Stimulated activated CD4-positive, alpha-beta T cell treated with anti-CD3 and anti-CD28 coated beads, TNF-alpha, amount 100 ng/mL, for 48 hours (primary cell): ENCODE measurements around the gene ZMYND11.

Experiments used
- DNase-seq, 3 donors: peaks; one replicate each; pipeline ENCODE4 v3.0.0-alpha.2; 2020; ENCODE audit warnings: low read depth in 3 of 3

The ZMYND11 gene

DNA sequence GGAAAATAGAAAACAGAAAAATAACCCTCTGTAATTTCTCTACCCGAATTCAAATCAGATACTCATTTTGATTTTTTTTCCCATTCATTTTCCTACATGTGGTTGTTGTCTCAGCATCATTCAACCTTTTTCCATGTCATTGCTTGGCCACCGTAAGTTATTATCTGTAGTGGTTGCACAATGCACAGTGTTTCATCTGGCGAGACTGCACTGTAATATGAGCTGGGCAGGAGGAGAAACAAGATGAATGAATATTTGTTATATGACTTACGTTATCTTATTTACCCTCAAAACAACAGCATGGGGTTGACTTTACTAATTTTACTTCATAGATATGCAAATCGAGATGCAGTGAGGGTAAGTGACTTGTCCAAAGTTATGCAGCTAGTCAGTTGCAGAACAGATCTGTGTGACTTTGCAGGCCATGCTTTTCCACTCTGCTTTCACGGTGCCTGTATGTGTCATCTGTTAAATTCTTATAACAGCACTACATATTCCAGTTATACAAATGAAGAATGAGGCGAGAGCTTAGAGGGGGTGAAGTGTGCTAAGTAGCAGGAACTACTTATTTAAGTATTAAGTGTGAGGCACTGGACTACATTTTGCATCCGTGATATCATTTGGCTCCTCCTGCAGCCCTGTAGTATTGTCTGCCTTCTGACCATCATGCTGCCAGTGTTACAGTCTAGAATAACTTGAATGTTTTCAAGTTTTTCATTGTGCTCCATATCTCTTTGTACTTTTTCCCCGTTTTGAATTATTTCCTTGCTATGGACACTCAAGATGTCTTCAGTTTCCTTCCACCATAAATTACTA is 56.7 kb downstream of the ZMYND11 start:
- DNase-seq = no peak

DNA sequence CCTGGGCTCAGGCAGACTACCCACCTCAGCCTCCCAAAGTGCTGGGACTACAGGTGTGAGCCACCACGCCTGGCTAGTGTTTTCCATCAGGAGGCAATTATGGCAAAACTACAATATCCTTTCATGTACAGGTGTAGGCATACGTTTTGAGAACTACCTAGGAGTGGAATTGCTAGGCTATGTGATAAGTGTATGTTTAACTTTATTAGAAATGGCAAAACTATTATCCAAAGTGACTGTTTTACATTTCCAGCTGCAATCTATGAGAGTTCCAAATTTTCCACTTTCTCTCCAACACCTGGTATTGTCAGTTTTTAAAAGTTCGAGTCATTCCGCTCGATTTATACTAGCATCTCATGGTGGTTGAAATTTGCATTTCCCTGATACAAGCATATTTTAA is 59.0 kb downstream of the ZMYND11 start:
- DNase-seq = no peak

DNA sequence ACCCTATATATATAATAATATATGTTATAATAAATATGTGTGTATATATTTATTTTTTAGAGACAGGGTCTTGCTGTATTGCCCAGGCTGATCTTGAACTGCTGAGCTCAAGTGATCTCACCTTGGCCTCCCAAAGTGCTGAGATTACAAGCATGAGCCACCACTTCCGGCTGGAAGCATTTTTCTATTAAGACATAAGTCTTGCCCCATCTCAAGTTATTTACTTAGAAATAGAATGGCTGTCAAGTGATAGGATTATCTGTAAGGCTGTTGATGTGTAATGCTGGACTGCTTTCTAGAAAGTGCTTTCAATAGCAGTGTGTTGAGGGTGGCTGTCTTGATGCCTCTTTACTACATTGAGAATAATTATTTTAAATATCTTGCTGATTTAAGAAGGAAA is 65.2 kb downstream of the ZMYND11 start:
- DNase-seq = no peak

DNA sequence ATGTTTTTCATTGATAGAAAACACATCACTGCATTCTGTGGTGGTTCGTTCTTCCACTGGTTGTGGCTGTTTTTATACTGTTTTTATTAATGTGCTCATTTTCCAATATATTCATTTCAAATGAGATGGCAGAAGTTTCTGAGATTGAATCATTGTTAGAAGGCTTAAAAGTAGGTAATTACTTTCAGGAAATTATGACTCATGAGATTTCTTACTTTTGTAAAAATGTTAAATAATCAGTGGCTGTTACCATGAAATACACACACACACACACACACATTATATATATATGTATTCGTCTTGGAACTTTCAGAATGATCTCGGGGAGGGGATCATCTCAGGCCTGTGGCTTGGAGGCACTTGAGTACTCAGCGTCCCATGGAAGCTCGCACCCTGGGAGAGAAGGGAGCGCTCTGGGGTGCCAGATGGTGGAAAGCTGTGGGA is 66.1 kb downstream of the ZMYND11 start:
- DNase-seq = no peak

DNA sequence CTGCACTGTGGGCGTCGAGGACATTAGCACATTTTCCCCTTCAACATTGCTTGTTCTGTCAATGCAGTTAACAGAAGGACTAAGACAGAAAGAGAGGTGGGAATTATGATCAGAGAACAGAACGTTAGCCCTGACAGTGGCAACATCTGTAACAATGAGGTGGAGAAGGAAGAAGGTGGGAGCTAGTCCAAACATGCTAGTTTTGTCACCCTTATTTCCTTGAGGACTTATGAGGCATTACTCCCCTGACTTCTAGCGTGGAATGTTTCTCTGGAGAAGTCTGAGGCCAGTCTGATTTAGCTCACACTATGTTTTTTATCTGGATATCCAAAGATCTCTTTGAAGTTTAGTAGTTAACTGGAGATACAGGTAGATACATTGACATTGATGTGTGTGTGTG is 73.4 kb downstream of the ZMYND11 start:
- no peak for DNase-seq

DNA sequence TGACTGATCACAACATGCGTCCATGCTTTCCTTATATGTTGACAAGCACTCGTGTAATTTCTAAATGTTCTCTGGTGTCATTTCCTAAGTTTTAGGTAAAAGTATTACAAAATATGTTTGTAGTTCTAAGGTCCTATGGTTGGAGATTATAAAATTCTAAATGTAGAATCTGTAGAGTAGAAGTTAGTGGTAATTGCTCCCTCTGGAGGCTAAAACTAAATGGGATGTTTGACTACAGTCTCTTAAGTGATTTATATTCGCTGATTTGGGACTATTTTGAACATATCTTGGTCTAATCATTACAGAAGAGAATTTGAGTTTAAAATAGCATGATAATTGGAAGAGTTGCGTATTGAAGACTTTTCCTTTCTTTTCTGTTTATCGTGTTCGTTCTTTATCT is 74.1 kb downstream of the ZMYND11 start:
- DNase-seq = no peak

DNA sequence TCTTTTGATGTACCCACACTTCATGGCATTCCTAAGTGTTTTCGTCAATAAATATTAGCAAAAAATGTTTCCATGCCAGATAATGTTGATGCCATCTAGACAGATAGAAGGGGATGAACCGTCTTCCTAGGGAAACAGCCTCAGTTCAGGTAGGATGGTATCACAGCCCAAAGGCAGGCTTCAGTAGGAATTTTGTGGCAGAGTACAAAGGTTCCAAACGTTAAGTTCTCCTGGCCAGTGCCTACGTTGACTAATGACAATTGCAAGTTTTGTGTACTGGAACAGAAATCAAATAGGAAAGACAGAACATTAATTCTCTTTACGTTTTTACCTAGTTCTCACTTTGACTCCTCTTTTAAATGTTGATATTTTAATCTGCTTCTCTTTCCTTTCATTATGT is 75.0 kb downstream of the ZMYND11 start:
- no peak for DNase-seq

DNA sequence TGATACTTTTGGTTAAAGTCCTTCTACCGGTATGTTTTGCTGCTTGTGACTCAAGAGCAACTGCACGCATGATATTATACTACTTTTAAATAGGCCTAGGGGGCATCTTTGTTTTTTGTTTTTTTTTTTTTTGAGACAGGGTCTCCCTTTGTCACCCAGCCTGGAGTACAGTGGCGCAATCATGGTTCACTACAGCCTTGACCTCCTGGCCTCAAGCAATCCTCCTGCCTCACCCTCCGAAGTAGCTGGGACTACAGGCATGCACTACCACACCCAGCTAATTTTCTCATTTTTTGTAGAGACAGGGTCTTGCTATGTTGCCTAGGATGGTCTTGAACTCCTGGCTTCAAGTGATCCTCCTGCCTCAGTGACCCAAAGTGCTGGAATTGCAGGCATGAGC is 80.2 kb downstream of the ZMYND11 start:
- no peak for DNase-seq

DNA sequence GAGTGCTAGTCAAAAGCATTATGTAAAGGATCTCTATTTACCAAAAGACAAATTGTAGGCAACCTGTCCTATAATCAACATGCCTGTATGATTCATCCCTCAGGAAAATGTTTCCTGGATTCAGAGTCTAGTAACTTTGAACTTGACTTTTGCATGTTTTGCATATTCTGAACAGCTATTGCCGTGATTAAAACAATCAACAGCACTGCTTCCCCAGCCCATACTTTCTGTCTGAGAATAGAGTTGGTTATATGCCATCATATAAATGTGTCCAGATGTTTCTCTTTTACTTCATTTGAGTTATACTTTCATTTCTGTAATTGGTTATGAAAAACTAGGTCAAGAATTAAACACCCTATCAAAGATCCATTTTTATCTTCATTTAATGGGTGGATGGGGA is 83.5 kb downstream of the ZMYND11 start:
- no peak for DNase-seq

DNA sequence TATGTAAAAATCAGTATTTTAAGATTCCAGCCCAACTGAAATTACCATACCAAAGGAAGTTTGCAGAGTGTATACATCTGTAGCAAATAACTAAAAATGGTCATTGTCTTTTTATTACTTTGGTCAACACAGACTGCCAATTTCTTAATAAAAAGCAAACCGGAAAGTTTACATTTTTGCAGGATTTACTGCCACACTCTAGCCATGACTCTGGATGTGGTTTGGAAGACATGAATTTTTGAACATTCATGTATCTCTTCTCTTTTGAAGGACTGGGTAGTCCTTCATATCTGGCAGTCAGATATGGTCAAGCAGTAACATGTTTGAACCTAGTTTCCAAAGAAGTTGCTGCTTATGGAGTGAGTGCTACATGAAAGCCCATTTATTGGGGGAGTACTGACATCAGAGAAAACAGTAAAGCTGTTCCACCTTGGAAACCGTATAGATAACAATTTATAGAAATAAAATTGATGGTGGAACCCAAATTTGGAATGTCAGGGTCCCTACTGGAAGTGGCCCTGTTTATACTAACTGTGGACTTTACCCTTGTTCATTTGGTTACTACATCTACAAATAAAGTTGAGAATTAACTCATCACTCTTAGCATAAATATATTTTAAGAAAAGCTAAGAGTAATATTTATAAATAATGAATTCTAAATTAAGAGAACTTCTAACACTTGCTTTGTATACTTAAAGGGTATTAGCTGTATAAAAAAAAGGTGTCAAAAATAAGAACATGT is 84.6 kb downstream of the ZMYND11 start:
- no peak for DNase-seq

DNA sequence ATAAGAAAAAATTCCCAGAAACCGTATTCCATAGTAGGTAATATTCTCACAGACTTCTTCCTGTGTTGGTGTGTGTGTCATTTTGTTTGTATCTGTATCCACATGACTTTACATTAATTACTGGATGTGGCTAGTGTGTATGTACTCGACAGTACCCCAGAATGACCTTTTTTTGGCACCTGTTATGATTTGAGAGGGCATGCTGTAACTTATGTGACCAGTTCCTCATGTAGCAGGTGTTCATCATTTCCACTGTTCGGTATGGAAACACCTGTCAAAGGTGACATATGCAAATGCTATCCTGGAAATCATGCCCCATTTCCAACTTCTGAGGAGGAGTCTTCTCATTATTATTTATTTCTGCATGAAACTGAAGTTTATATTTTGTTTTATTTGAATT is 89.3 kb downstream of the ZMYND11 start:
- no peak for DNase-seq

DNA sequence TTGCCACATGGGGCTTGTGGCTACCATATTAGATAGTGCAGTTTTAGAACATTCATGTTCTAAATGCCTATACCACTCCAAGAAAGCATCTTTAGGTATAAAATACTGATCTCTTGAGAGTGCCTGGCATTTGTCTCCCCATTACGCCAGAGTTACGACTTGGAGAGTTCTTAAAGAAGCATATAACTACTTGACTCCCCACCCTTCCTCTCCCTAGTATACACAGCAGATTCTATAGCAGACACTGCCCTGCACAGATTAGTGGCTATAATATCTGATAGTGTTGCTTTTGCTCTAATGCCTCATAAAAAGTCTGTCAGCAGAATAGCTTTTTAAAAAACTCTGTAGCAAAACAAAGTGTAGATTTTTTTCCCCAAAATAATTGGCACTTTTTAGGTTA is 90.8 kb downstream of the ZMYND11 start:
- no peak for DNase-seq

DNA sequence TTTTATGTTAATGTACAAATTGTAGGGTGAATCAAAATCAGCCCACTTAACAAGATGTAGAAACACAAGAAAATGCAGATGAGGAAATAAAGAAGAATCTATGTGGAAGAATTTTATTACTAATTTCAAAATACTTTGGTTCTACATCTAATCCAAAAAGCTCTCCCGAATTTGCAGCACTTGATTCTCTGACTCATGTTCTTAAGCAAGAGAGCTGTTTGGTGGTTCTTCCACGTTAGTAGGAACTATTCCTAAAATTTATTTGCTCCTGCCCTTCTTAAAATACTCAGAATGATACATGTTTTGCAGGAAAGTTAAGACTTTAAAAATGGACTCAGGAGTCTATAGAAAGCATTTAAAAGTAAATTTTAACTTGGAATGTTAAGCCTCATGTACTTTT is 91.8 kb downstream of the ZMYND11 start:
- DNase-seq = no peak

DNA sequence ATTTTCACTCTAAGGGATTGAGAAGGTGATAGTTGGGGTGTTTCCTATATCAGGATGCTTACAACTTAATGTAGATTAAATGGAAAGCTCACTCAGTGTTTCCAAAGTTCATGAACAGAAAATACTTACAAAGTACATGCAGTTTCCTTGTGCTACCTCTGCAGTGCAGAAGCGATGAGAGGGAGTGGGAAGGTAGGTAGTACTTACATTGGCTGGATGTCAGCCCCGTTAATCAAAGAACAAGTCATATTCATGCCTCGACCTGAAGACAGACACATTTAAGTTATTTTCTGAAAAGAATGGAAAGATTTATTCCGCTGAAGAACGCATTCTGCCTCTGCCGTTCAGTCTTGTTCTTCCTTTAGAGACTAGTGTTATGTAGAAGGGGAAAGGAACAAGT is 93.1 kb downstream of the ZMYND11 start:
- DNase-seq = no peak

DNA sequence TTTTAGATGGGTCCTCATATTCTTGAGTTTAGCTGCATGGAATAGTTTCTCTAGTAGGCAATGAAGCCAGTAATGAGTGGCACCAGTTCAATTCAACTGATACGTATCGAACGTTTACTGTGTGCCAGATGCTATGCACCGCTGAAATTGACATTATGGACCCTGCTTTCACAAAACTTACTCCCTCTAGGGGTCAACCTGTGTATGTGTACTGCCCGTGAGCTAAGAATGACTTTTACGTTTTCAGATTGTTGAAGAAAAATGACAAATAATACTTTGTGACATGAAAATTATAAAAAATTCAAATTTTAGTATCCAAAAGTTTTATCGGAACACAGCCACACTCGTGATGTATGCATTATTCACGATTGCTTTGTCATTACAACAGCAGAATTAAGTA is 95.5 kb downstream of the ZMYND11 start:
- DNase-seq = no peak

DNA sequence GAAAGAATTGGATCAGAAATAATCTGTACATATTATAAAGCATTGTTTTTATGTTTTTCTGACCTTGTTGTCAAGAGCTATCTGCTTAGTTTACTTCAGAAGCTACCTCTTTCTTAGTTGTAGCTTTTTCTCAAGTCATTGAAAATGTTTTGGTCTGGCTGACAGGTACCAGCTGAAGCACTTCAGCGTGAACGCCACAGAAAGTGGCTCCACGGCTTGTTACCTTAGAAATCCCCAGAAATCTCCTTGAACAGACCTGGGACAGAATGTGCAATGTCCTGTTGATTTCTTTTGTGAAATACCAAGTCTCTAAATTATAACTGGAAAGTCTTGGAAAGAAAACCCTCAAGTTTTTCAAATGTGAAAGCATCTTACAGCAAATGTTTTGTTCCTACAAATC is 96.8 kb downstream of the ZMYND11 start:
- DNase-seq = no peak

DNA sequence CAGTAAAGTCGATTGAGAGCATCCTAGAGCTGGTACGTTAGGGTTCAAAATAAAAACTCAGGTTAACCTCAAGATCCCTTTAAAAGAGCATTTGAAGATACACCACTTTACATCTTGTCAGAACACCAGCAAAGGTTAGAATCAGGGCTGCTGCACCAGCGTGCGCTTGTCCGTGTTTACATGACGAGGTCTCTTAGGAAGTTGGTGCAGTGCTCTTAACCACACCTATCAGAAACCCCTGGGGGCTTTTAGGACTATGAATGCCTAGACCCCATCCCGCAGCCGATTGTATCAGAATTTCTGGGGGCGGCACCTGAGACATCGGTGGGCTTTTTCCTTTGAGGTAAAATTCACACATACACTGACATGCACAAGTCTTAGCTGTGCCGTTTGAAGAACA is 97.6 kb downstream of the ZMYND11 start:
- DNase-seq = no peak

DNA sequence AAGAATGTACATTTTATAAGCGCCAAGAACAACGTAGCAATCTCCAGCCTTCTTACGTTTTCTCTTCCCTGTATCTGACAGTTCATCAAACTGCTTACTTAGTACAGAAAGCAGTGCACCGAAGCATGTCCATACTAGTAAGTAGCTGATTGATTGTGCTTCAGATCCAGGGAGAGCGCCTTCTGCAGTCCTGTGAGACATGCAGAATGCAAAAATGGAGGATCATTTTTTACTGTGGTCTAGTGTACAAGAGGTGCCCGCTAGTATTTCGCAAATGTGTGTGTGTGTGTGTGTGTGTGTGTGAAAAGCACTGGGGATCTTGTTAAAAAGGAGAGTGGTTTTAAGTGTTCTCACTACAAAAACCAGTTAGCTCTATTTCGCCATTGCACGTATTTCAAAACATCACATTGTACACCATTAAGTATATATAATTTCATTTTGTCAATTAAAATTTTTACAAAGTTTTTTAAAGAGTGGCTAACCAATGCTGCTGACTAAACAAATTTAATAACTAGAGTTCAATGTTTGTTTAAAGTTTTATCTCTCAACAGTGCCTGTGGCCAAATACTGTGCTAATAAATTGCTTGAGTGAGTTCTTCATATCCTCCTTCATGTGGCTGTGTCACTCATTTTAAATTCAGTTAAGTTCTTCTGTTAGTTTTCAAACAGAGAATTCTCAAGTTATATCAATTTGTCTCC is 99.6 kb downstream of the ZMYND11 start:
- no peak for DNase-seq

DNA sequence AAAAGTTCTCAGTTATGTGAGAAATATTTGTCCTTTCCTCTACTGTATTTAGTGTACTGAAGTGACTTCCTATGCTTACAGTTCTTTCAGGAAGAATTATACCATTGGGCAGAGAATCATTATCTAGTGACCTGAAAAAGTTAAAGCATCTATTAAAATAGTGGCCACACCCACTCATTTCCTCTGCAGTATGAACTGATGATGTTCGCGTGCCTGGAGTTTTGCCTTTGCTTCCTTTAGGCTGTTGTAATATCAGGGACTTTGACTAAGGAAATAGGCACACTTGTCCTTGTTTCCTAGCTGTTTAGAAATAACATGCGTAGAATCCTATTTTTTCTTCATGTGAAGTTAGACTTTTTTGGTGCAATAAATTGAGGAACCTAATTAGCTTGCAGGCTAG is 100.7 kb downstream of the ZMYND11 start:
- DNase-seq = no peak

DNA sequence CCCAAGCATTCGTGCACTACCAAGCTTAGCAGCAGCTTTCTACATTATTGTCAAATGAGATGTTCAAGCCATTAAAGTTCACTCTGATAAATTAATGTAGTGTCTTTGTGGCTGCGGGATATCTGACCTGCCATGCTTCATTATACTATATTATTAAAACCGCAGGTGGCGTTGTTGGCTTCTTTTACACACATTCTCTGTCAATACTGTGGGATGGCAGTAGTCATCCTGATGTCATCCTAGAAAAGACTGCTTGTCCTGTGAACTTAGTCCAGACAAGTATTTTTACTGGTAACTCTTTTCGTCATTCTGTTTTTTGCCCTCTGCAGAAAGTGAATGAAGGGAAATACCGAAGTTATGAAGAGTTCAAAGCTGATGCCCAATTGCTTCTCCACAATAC is 103.9 kb downstream of the ZMYND11 start:
- no peak for DNase-seq

DNA sequence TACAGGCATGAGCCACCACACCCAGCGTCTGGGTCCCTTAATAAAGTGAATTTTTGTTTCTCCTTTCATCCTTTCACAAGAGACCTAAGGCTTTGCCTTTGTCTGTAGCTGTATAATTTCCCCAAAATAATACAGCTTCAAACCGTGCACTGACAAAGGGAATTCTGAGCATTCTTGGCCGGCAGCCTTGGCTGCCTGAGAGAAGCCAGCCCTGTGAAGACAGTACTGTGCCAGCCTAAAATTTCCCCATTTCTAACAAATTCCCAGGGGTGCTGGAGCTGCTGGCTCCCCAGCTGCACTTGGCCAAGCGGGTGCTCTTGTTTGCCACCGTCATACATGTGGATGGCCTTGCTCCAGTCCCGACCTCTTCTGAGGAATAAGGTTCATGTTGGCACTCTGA is 106.2 kb downstream of the ZMYND11 start:
- no peak for DNase-seq

DNA sequence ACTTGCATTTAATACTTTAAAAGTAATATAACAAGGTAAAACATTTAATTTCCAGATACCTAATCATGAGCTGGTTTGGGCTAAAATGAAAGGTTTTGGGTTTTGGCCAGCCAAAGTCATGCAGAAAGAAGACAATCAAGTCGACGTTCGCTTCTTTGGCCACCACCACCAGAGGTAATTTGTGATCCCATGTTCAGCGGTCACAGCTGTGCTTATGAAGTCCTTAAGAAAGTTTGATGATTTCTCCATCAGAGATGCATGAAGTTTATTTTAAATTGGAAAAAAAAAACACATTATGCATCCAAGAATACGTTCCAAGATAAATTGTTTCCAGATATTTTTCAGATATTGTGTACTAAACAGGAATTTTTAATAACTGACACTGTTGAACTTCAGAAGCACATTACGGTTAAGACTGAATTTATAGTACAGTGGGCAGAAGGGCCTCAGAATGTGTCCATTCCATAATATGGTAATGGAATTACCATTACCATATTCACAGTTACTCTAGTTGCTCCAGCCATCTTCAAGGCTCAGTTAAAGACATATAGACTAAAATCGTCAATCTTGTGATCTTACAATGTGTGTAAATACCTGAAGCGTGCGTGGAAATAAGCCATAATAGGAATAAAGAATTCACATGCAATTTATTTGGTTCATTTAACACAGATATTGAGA is 106.8 kb downstream of the ZMYND11 start:
- DNase-seq = no peak
